BLaER1 treated with 17β-estradiol and CSF1 and Interleukin-3, amounts not matched to agents 10 nM and 100 nM (cell line): Measurements from ENCODE around the gene ONECUT3.
A peak's percentile ranks its signal among the peaks of the same experiment; 100 is the strongest.

Source experiments
- H3K27ac ChIP-seq, 11 experiments: shearing (Covaris generic); formaldehyde crosslinking; 2 replicates each; pipeline ENCODE4 v1.8.1; 2022
- H3K27me3 ChIP-seq, 11 experiments: shearing (Covaris generic); formaldehyde crosslinking; 2 replicates each; pipeline ENCODE4 v1.8.1; 2022
- H3K36me3 ChIP-seq, 11 experiments: shearing (Covaris generic); formaldehyde crosslinking; 2 replicates each; pipeline ENCODE4 v1.8.1; 2022
- H3K4me1 ChIP-seq, 10 experiments: shearing (Covaris generic); formaldehyde crosslinking; 2 replicates each; pipeline ENCODE4 v1.8.1; 2022
- H3K4me2 ChIP-seq, 11 experiments: shearing (Covaris generic); formaldehyde crosslinking; 2 replicates each; pipeline ENCODE4 v1.8.1; 2022
- H3K4me3 ChIP-seq, 10 experiments: shearing (Covaris generic); formaldehyde crosslinking; 2 replicates each; pipeline ENCODE4 v1.8.1; 2022
- H3K9ac ChIP-seq, 11 experiments: shearing (Covaris generic); formaldehyde crosslinking; 2 replicates each; pipeline ENCODE4 v1.8.1; 2022
- H3K9me3 ChIP-seq, 11 experiments: shearing (Covaris generic); formaldehyde crosslinking; replicated peaks in 1 of 11; 2 replicates each; pipeline ENCODE4 v1.8.1; 2022
- H4K20me1 ChIP-seq, 11 experiments: shearing (Covaris generic); formaldehyde crosslinking; 2 replicates each; pipeline ENCODE4 v1.8.1; 2022
- Cebpa-rat ChIP-seq, 11 experiments: shearing (Covaris generic); IDR thresholded peaks; 2 replicates each; pipeline ENCODE4 v1.8.1; 2022

The ONECUT3 gene

DNA sequence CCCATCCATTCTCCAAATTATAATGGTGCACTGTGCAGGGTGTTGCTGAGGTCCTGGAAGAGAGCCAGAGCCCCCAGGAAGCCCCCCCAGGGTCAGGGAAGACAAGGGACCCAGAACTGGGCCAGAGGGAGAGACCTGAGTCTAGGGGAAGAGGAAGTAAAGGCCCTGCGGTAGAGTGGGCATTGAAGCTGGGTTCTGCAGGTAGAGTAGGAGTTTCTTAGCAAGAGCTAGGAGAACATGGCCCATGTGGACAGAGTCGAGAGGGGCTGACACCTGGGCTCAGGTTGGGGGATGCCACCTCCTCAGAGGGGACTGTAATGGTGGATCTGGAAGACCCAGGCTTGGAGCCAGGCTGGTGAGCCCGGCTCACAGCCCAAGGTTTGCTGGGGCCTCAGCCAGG is 17.0 kb upstream of the ONECUT3 start:
- Histone ChIP-seq H3K4me1 (no peaks in the 10 kb centered on the region), H4K20me1 (peaks cover 0 to 10% (median 0%) of the 10 kb centered on the region in 11 experiments; a peak in 4 of 22 replicates), H3K4me3 (no peak overlapping the region), H3K9ac (no peak overlapping the region), H3K27ac (no peak overlapping the region), H3K27me3 (peaks cover 32 to 92% (median 78%) of the 10 kb centered on the region in 11 experiments), H3K4me2 (no peak overlapping the region), H3K36me3 (no peaks in the 10 kb centered on the region), H3K9me3 (peaks cover 6 to 11% (median 9%) of the 10 kb centered on the region in 11 experiments; a peak in 19 of 22 replicates)
- no peak for TF ChIP-seq Cebpa-rat (IDR thresholded peaks at IDR 0.05)

- Histone ChIP-seq H3K4me3 (no peak overlapping the region), H3K9ac (no peak overlapping the region), H3K36me3 (no peaks in the 10 kb centered on the region), H3K4me1 (no peaks in the 10 kb centered on the region), H3K27ac (no peak overlapping the region), H3K27me3 (peaks cover 32 to 92% (median 76%) of the 10 kb centered on the region in 11 experiments), H4K20me1 (peaks cover 0 to 10% (median 0%) of the 10 kb centered on the region in 11 experiments; a peak in 4 of 22 replicates), H3K4me2 (no peak overlapping the region), H3K9me3 (peaks cover 6 to 11% (median 9%) of the 10 kb centered on the region in 11 experiments; a peak in 19 of 22 replicates)
- no peak for TF ChIP-seq Cebpa-rat (IDR thresholded peaks at IDR 0.05)
These were observed 16.4 kb upstream of the ONECUT3 start for GRCh38 chr19:1736927-1737326.

- Histone ChIP-seq H3K9ac (no peak overlapping the region), H3K36me3 (no peaks in the 10 kb centered on the region), H3K9me3 (peaks cover 6 to 11% (median 9%) of the 10 kb centered on the region in 11 experiments; a peak in 19 of 22 replicates), H3K4me3 (no peak overlapping the region), H3K27me3 (peaks cover 23 to 86% (median 58%) of the 10 kb centered on the region in 11 experiments), H3K4me2 (no peak overlapping the region), H3K4me1 (peaks cover 2 to 5% (median 5%) of the 10 kb centered on the region in 10 experiments; a peak in 18 of 20 replicates), H4K20me1 (peaks cover 0 to 13% (median 0%) of the 10 kb centered on the region in 11 experiments; a peak in 3 of 22 replicates), H3K27ac (no peak overlapping the region)
- no peak for TF ChIP-seq Cebpa-rat (IDR thresholded peaks at IDR 0.05)
These were observed 13.2 kb upstream of the ONECUT3 start for GRCh38 chr19:1739960-1740629.

GRCh38 chr19:1742989-1743696 is 10.2 kb upstream of the ONECUT3 start:
- H3K9ac ChIP-seq: no peak overlapping the region
- H3K4me2 ChIP-seq: no peak overlapping the region
- H3K36me3 ChIP-seq: no peaks in the 10 kb centered on the region
- no peak for TF ChIP-seq Cebpa-rat (IDR thresholded peaks at IDR 0.05)
- peaks cover 37 to 84% (median 58%) of the 10 kb centered on the region in 11 experiments for H3K27me3 ChIP-seq
- H3K27ac ChIP-seq: no peak overlapping the region
- no peak overlapping the region for H3K4me3 ChIP-seq
- peaks cover 6 to 11% (median 9%) of the 10 kb centered on the region in 11 experiments; a peak in 19 of 22 replicates for H3K9me3 ChIP-seq
- peaks cover 0 to 21% (median 12%) of the 10 kb centered on the region in 11 experiments; a peak in 15 of 22 replicates for H4K20me1 ChIP-seq
- peaks cover 21 to 29% (median 27%) of the 10 kb centered on the region in 10 experiments for H3K4me1 ChIP-seq

- H3K27me3 ChIP-seq: peaks cover 47 to 85% (median 63%) of the 10 kb centered on the region in 11 experiments
- TF ChIP-seq Cebpa-rat (IDR thresholded peaks at IDR 0.05): no peak
- H3K27ac ChIP-seq: no peak overlapping the region
- H3K4me3 ChIP-seq: no peak overlapping the region
- H3K36me3 ChIP-seq: no peaks in the 10 kb centered on the region
- H3K9me3 ChIP-seq: peaks cover 6 to 11% (median 9%) of the 10 kb centered on the region in 11 experiments; a peak in 19 of 22 replicates
- no peak overlapping the region for H3K9ac ChIP-seq
- peaks cover 32 to 39% (median 38%) of the 10 kb centered on the region in 10 experiments for H3K4me1 ChIP-seq
- H3K4me2 ChIP-seq: no peak overlapping the region
- H4K20me1 ChIP-seq: peaks cover 0 to 32% (median 22%) of the 10 kb centered on the region in 11 experiments; a peak in 19 of 22 replicates
These were observed 9.1 kb upstream of the ONECUT3 start for GRCh38 chr19:1744133-1744665.

DNA sequence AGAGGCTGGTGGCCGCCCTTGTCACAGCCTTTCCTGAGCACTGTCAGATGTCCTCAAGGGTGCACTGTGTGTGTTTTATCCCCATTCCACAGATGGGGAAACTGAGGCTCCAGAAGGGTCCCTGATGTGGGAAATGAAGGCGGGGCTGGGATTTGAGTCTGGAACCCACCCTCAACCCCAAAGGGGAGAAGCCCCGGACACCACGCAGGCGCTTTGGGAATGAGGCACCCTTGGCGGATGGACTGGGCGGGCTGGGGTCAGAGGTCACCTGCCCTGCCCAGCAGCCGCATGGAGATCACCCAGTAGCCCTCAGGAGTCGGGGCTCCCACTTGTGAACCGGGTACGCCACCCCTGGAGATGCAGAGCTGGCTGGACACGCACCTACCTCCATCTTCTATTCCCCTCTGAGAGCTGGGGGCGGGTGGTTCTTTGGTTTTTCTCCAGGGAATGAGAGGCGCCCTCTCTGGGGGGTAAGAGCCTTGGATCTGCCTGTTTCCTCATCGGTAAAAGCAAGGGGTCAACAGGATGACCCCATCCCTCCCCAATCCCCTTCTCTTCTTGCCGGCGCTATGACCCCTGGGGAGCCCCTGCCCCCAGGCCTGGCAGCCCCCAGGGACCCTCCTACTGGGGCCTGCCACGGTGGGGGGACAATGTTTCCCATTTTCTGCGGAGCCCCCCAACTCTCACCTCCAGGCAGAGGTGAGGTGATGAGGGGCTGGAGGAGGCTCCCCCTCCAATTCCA is 8.3 kb upstream of the ONECUT3 start:
- H3K4me1 ChIP-seq: peaks cover 40 to 47% (median 45%) of the 10 kb centered on the region in 10 experiments
- TF ChIP-seq Cebpa-rat (IDR thresholded peaks at IDR 0.05): no peak
- peaks cover 0 to 40% (median 30%) of the 10 kb centered on the region in 11 experiments; a peak in 19 of 22 replicates for H4K20me1 ChIP-seq
- H3K27me3 ChIP-seq: peaks cover 53 to 85% (median 66%) of the 10 kb centered on the region in 11 experiments
- no peak overlapping the region for H3K9ac ChIP-seq
- H3K27ac ChIP-seq: no peak overlapping the region
- peak overlapping the region; percentile 43 to 84 (median 66) for H3K4me2 ChIP-seq
- no peaks in the 10 kb centered on the region for H3K36me3 ChIP-seq
- 0 out of 20 replicates have a peak overlapping the region, but pooled peaks of 1 of the 10 experiments have one; percentile 11 for H3K4me3 ChIP-seq
- peaks cover 5 to 8% (median 6%) of the 10 kb centered on the region in 11 experiments; a peak in 19 of 22 replicates for H3K9me3 ChIP-seq

- peaks cover 0 to 46% (median 36%) of the 10 kb centered on the region in 11 experiments; a peak in 19 of 22 replicates for H4K20me1 ChIP-seq
- H3K36me3 ChIP-seq: no peaks in the 10 kb centered on the region
- H3K27me3 ChIP-seq: peaks cover 54 to 85% (median 66%) of the 10 kb centered on the region in 11 experiments
- H3K4me1 ChIP-seq: peaks cover 43 to 50% (median 46%) of the 10 kb centered on the region in 10 experiments
- TF ChIP-seq Cebpa-rat (IDR thresholded peaks at IDR 0.05): no peak
- H3K9ac ChIP-seq: no peak overlapping the region
- peaks cover 0 to 2% (median under 1%) of the 10 kb centered on the region in 11 experiments; a peak in 7 of 22 replicates for H3K9me3 ChIP-seq
- 0 out of 20 replicates have a peak overlapping the region, but pooled peaks of 1 of the 10 experiments have one; percentile 11 for H3K4me3 ChIP-seq
- peak overlapping the region; percentile 43 to 84 (median 66) for H3K4me2 ChIP-seq
- no peak overlapping the region for H3K27ac ChIP-seq
These were observed 7.7 kb upstream of the ONECUT3 start for GRCh38 chr19:1745589-1746031.
